HG02623 (cell line): ENCODE measurements around the gene AICDA.
"Not testable (repeated sequence)": the region's sequence is repeated elsewhere in the genome, so short reads cannot be mapped to it uniquely, and the experiment has no call there.

Experiments
- ATAC-seq: cut with Tn5 transposase; IDR thresholded peaks from one replicate; pipeline ENCODE4 v1.9.1; 2021; ENCODE audit warnings: moderate library complexity; ENCODE audit not compliant: unreplicated experiment

Gene AICDA

GRCh38 chr12:8612629-8613028, at the start of gene AICDA:
AICDA (minus strand) TSS chr12:8612859; CDS start chr12:8612767, 92 bp downstream.
- ATAC-seq = no peak

- no peak for ATAC-seq
Observed at GRCh38 chr12:8661751-8662150, 49.1 kb upstream of the AICDA start.

- no peak for ATAC-seq
Observed at GRCh38 chr12:8661016-8661415, 48.4 kb upstream of the AICDA start.

GRCh38 chr12:8658346-8658745, 45.7 kb upstream of the AICDA start:
- ATAC-seq = no peak

- ATAC-seq = no peak
Observed at GRCh38 chr12:8655421-8655820, 42.8 kb upstream of the AICDA start.

- ATAC-seq = peak; percentile 52
Observed at GRCh38 chr12:8648576-8649205, 36.0 kb upstream of the AICDA start.

- no peak for ATAC-seq
Observed at GRCh38 chr12:8647968-8648367, 35.3 kb upstream of the AICDA start.

- peak; percentile 58 for ATAC-seq
Observed at GRCh38 chr12:8644345-8645248, 31.9 kb upstream of the AICDA start.

- no peak for ATAC-seq
Observed at GRCh38 chr12:8642775-8643174, 30.1 kb upstream of the AICDA start.

GRCh38 chr12:8639936-8640335, 27.3 kb upstream of the AICDA start:
- ATAC-seq = no peak

GRCh38 chr12:8638951-8639350, 26.3 kb upstream of the AICDA start:
- ATAC-seq = no peak

- ATAC-seq = no peak
Observed at GRCh38 chr12:8637666-8638065, 25.0 kb upstream of the AICDA start.

- ATAC-seq = no peak
Observed at GRCh38 chr12:8637244-8637643, 24.6 kb upstream of the AICDA start.

GRCh38 chr12:8636581-8636980, 23.9 kb upstream of the AICDA start:
- ATAC-seq = no peak

- ATAC-seq = not testable (repeated sequence)
Observed at GRCh38 chr12:8636007-8636346, 23.3 kb upstream of the AICDA start.

GRCh38 chr12:8635342-8636006, 22.8 kb upstream of the AICDA start:
- not testable (repeated sequence) for ATAC-seq

- ATAC-seq = no peak
Observed at GRCh38 chr12:8630131-8630530, 17.5 kb upstream of the AICDA start.

GRCh38 chr12:8629486-8630033, 16.9 kb upstream of the AICDA start:
- peak; percentile 88 for ATAC-seq

GRCh38 chr12:8628731-8629130, 16.1 kb upstream of the AICDA start:
- no peak for ATAC-seq

- ATAC-seq = not testable (repeated sequence)
Observed at GRCh38 chr12:8624750-8625149, 12.1 kb upstream of the AICDA start.

- no peak for ATAC-seq
Observed at GRCh38 chr12:8622646-8623045, 10.0 kb upstream of the AICDA start.
